Mesangial cell (primary cell): ENCODE results near the gene ZNF117. TPM values are rescaled to one million over a fixed set of nuclear protein-coding genes. Genes with fewer than 3 reads are reported as not detected.

Source experiments
- total RNA-seq: library from RNA; depleted of rRNA; stranded (reverse); fragments of >200 nt; gene quantifications from 2 replicates; pipeline ENCODE4 v1.2.3, GENCODE V29; 2015

ZNF117 gene
- 1.3 and 1.6 TPM in 2 replicates for total RNA-seq

DNA sequence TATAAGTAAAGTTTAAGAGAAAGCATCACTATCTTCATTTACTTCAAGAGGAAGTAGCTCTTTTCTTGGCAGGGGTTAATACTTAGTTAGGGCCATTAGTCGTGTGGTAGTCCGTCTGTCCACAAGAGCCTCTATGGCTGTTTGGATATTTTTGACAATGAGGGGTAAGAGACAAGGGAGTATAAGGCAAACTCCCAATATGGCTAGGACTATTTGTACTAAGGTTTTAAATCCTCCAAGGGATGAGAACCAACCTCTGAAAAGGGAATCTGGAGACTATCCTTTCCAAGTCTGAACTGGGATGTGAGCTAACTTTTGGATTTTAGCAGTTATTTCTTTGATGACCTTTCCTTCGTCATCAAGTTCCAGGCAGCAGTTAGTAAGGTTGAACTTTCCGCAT, at the start of gene ZNF117:
Gene ZNF117 (minus strand): TSS at position 101 of the 400 bp plus-strand sequence.

DNA sequence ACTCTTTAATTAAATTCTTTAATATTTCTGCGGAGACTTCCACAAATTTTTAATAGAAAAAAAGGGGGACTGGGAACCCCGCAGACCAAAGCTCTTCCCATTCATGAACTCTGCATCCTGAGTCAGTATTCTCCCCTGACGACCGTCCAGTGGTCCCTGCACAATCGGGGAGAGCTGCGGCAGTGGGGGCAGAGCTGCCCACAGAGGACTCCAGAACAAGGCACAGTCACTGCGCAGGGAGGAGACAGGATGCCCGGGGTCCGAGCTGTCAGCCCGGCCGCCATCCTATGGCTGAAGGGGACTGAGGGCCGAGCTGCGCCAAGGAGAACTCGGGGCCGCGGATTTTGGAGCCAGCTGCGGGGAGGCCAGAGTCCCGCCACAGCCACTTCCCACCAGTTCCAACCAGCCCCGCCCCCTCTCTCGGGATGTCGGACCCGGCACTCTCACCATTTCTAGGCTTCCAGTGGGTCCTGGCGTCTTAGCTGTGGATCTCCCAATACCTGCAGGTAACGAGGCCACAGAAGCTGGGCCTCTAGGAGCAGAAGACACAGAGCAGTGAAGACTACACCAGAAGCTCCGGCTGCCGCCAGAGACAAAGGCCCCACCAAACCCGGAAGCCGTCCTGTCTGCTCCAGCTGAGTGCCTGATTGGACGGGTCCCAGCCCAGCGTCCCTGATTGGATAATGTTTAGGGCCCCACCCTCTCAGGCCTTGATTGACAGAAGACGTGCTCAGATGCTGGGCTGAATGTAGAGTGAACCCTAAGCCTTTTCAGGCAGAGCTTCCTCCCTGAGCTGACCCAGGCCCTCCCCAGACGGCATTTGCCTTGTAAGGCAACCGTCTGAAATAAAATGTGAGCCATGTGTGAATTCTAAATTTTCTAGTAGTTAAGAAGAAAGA, 15.5 kb upstream of the ZNF117 start, which contains the start of gene ERV3-1:
Gene ERV3-1 (minus strand): TSS at position 594 of the 899 bp plus-strand sequence. CDS start 13,661 bp downstream, outside the sequence.

Other genes starting within 250 kb of the ZNF117 start
- 5.1 and 5.3 TPM in 2 replicates for gene ZNF138, start 196.6 kb downstream of the ZNF117 start, total RNA-seq
- gene ZNF273, start 87.8 kb downstream of the ZNF117 start, total RNA-seq: 1.5 and 2.8 TPM in 2 replicates
- 4.7 and 7.9 TPM in 2 replicates for gene ERV3-1, start 15.7 kb upstream of the ZNF117 start, total RNA-seq